ENCODE results near the gene RNF130.

The RNF130 gene

GRCh38 chr5:179916523-179916922 is 155.0 kb downstream of the RNF130 start:
- Histone ChIP-seq H3K4me3 (ENCODE audit: low read depth, low read length, poor library complexity, severe bottlenecking) (no peak overlapping the region), H3K79me2 (ENCODE audit: insufficient read depth, low read length) (no peaks in the 10 kb centered on the region), H3K9me2 (ENCODE audit: low read depth, low read length) (no peaks in the 10 kb centered on the region), H3K9me3 (ENCODE audit: low read length) (no peaks in the 10 kb centered on the region), H3K4me2 (ENCODE audit: low read length) (no peak overlapping the region), H3K27ac (ENCODE audit: low read depth, low read length, poor library complexity, severe bottlenecking) (no peak overlapping the region), H3K27me3 (ENCODE audit: insufficient read depth, low read length) (no peaks in the 10 kb centered on the region), H3K9ac (ENCODE audit: low read length) (no peak overlapping the region), H2AFZ (ENCODE audit: low read length) (no peak overlapping the region), H3K36me3 (ENCODE audit: insufficient read depth, low read length) (no peaks in the 10 kb centered on the region), H3K4me1 (ENCODE audit: insufficient read depth, low read length, severe bottlenecking) (peaks cover 38% of the 10 kb centered on the region), H4K20me1 (ENCODE audit: insufficient read depth, low read length) (no peaks in the 10 kb centered on the region), H3F3A (ENCODE audit: insufficient read depth, low read length) (no peaks in the 10 kb centered on the region)
- TF ChIP-seq CTCF (IDR thresholded peaks at IDR 0.05; ENCODE audit: low read length) (no peak), EZH2 (IDR thresholded peaks at IDR 0.05; ENCODE audit: borderline replicate concordance, low read length) (no peak)

- H3K36me3 ChIP-seq (ENCODE audit: insufficient read depth, low read length): no peaks in the 10 kb centered on the region
- H3K4me3 ChIP-seq (ENCODE audit: low read depth, low read length, poor library complexity, severe bottlenecking): no peak overlapping the region
- no peak overlapping the region for H3K27ac ChIP-seq (ENCODE audit: low read depth, low read length, poor library complexity, severe bottlenecking)
- H3K4me2 ChIP-seq (ENCODE audit: low read length): no peak overlapping the region
- no peaks in the 10 kb centered on the region for H4K20me1 ChIP-seq (ENCODE audit: insufficient read depth, low read length)
- no peak overlapping the region for H3K9ac ChIP-seq (ENCODE audit: low read length)
- no peak overlapping the region for H2AFZ ChIP-seq (ENCODE audit: low read length)
- H3K27me3 ChIP-seq (ENCODE audit: insufficient read depth, low read length): no peaks in the 10 kb centered on the region
- H3K4me1 ChIP-seq (ENCODE audit: insufficient read depth, low read length, severe bottlenecking): peaks cover 38% of the 10 kb centered on the region
- H3K79me2 ChIP-seq (ENCODE audit: insufficient read depth, low read length): no peaks in the 10 kb centered on the region
- H3K9me3 ChIP-seq (ENCODE audit: low read length): no peaks in the 10 kb centered on the region
- no peak for TF ChIP-seq EZH2 (IDR thresholded peaks at IDR 0.05; ENCODE audit: borderline replicate concordance, low read length)
- TF ChIP-seq CTCF (IDR thresholded peaks at IDR 0.05; ENCODE audit: low read length): no peak
- H3F3A ChIP-seq (ENCODE audit: insufficient read depth, low read length): no peaks in the 10 kb centered on the region
- no peaks in the 10 kb centered on the region for H3K9me2 ChIP-seq (ENCODE audit: low read depth, low read length)
Observed at GRCh38 chr5:179915406-179915935, 156.1 kb downstream of the RNF130 start.

- Histone ChIP-seq H2AFZ (ENCODE audit: low read length) (peak overlapping the region; percentile 80), H3F3A (ENCODE audit: insufficient read depth, low read length) (no peaks in the 10 kb centered on the region), H4K20me1 (ENCODE audit: insufficient read depth, low read length) (no peaks in the 10 kb centered on the region), H3K36me3 (ENCODE audit: insufficient read depth, low read length) (no peaks in the 10 kb centered on the region), H3K4me1 (ENCODE audit: insufficient read depth, low read length, severe bottlenecking) (peaks cover 27% of the 10 kb centered on the region), H3K9ac (ENCODE audit: low read length) (no peak overlapping the region), H3K79me2 (ENCODE audit: insufficient read depth, low read length) (no peaks in the 10 kb centered on the region), H3K4me3 (ENCODE audit: low read depth, low read length, poor library complexity, severe bottlenecking) (no peak overlapping the region), H3K9me3 (ENCODE audit: low read length) (no peaks in the 10 kb centered on the region), H3K27me3 (ENCODE audit: insufficient read depth, low read length) (no peaks in the 10 kb centered on the region), H3K27ac (ENCODE audit: low read depth, low read length, poor library complexity, severe bottlenecking) (no peak overlapping the region), H3K4me2 (ENCODE audit: low read length) (no peak overlapping the region), H3K9me2 (ENCODE audit: low read depth, low read length) (no peaks in the 10 kb centered on the region)
- TF ChIP-seq EZH2 (IDR thresholded peaks at IDR 0.05; ENCODE audit: borderline replicate concordance, low read length) (no peak), CTCF (IDR thresholded peaks at IDR 0.05; ENCODE audit: low read length) (no peak)
Observed at GRCh38 chr5:179914032-179914755, 157.4 kb downstream of the RNF130 start.

Measured in OCI-LY1 (cell line).